NT2/D1 (cell line): ENCODE results near the gene SAFB.

Experiments used
- YY1 ChIP-seq: IDR thresholded peaks from 2 replicates; pipeline ENCODE4 v1.6.1; 2011; ENCODE audit not compliant: insufficient read length, insufficient read depth
- ZNF274 ChIP-seq: IDR thresholded peaks from 2 replicates; pipeline ENCODE4 v1.6.1; 2011; ENCODE audit warnings: mild to moderate bottlenecking, low read depth, low read length

GRCh38 chr19:5666921-5667610 lies 44.2 kb downstream of the SAFB start:
- TF ChIP-seq ZNF274 (no peak), YY1 (no peak)
